ENCODE measurements around the gene RNF41.

DNA sequence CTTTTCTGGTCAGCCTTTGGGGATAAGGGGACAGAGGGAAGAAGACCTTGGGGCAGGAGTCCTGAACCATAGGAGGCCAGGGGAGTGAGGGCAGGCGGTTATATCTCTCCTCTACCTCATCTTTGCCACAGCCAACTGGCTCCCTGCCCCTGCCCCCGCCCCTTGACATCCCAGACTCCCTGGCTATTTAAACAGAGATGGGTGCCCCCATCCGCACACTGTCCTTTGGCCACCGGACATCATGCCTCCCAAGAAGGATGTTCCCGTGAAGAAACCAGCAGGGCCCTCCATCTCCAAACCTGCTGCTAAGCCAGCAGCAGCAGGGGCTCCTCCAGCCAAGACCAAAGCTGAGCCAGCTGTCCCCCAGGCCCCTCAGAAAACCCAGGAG is 68.0 kb downstream of the RNF41 start:
- TF ChIP-seq ZFP30 (CRISPR knock-in tag; IDR thresholded peaks at IDR 0.05) = no peak
- TF ChIP-seq RARB (CRISPR knock-in tag; IDR thresholded peaks at IDR 0.05) = no peak
- TF ChIP-seq, protein P1, sequence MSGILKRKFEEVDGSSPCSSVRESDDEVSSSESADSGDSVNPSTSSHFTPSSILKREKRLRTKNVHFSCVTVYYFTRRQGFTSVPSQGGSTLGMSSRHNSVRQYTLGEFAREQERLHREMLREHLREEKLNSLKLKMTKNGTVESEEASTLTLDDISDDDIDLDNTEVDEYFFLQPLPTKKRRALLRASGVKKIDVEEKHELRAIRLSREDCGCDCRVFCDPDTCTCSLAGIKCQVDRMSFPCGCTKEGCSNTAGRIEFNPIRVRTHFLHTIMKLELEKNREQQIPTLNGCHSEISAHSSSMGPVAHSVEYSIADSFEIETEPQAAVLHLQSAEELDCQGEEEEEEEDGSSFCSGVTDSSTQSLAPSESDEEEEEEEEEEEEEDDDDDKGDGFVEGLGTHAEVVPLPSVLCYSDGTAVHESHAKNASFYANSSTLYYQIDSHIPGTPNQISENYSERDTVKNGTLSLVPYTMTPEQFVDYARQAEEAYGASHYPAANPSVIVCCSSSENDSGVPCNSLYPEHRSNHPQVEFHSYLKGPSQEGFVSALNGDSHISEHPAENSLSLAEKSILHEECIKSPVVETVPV (CRISPR knock-in tag; IDR thresholded peaks at IDR 0.05) = no peak
- TF ChIP-seq ZC3H10 (CRISPR knock-in tag; IDR thresholded peaks at IDR 0.05) = no peak
- no peak for TF ChIP-seq ZNF8 (CRISPR knock-in tag; IDR thresholded peaks at IDR 0.05)
- TF ChIP-seq, protein P2, sequence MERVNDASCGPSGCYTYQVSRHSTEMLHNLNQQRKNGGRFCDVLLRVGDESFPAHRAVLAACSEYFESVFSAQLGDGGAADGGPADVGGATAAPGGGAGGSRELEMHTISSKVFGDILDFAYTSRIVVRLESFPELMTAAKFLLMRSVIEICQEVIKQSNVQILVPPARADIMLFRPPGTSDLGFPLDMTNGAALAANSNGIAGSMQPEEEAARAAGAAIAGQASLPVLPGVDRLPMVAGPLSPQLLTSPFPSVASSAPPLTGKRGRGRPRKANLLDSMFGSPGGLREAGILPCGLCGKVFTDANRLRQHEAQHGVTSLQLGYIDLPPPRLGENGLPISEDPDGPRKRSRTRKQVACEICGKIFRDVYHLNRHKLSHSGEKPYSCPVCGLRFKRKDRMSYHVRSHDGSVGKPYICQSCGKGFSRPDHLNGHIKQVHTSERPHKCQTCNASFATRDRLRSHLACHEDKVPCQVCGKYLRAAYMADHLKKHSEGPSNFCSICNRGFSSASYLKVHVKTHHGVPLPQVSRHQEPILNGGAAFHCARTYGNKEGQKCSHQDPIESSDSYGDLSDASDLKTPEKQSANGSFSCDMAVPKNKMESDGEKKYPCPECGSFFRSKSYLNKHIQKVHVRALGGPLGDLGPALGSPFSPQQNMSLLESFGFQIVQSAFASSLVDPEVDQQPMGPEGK (CRISPR knock-in tag; IDR thresholded peaks at IDR 0.05; ENCODE audit: borderline replicate concordance) = no peak
- TF ChIP-seq ZNF565 (CRISPR knock-in tag; conservative IDR thresholded peaks at IDR 0.05; ENCODE audit: low read depth) = no peak
- TF ChIP-seq TCF4 (CRISPR knock-in tag; IDR thresholded peaks at IDR 0.05; ENCODE audit: borderline replicate concordance) = no peak
- TF ChIP-seq SNAI2 (CRISPR knock-in tag; IDR thresholded peaks at IDR 0.05) = no peak
- no peak for TF ChIP-seq BACH2 (CRISPR knock-in tag; IDR thresholded peaks at IDR 0.05; ENCODE audit: borderline replicate concordance)
